HEK293T (cell line): ENCODE measurements around the gene CA10.

Source experiments
- CTBP1 ChIP-seq: fragments of 450-650 bp; IDR thresholded peaks from 2 replicates; pipeline ENCODE4 v1.6.1; 2016; ENCODE audit warnings: borderline replicate concordance
- ELF4 ChIP-seq: fragments of 450-650 bp; IDR thresholded peaks from 2 replicates; pipeline ENCODE4 v1.6.1; 2017; ENCODE audit warnings: antibody characterized with exemption
- FOXA1 ChIP-seq: fragments of 450-650 bp; IDR thresholded peaks from 2 replicates; pipeline ENCODE4 v1.6.1; 2016; ENCODE audit warnings: mild to moderate bottlenecking
- FOXK2 ChIP-seq: fragments of 450-650 bp; IDR thresholded peaks from 2 replicates; pipeline ENCODE4 v1.6.1; 2016; ENCODE audit warnings: mild to moderate bottlenecking
- HDGF ChIP-seq: fragments of 450-650 bp; IDR thresholded peaks from 2 replicates; pipeline ENCODE4 v1.6.1; 2017; ENCODE audit warnings: antibody characterized with exemption, borderline replicate concordance
- SP1 ChIP-seq: fragments of 450-650 bp; IDR thresholded peaks from 2 replicates; pipeline ENCODE4 v1.6.1; 2017
- SUZ12 ChIP-seq: fragments of 450-650 bp; IDR thresholded peaks from 2 replicates; pipeline ENCODE4 v1.6.1; 2016; ENCODE audit warnings: mild to moderate bottlenecking
- ZNF384 ChIP-seq: fragments of 450-650 bp; IDR thresholded peaks from 2 replicates; pipeline ENCODE4 v1.6.1; 2016
- TF ChIP-seq, protein P1 (sequence below): fragments of 450-650 bp; IDR thresholded peaks from 2 replicates; pipeline ENCODE4 v1.6.1; 2016

DNA sequence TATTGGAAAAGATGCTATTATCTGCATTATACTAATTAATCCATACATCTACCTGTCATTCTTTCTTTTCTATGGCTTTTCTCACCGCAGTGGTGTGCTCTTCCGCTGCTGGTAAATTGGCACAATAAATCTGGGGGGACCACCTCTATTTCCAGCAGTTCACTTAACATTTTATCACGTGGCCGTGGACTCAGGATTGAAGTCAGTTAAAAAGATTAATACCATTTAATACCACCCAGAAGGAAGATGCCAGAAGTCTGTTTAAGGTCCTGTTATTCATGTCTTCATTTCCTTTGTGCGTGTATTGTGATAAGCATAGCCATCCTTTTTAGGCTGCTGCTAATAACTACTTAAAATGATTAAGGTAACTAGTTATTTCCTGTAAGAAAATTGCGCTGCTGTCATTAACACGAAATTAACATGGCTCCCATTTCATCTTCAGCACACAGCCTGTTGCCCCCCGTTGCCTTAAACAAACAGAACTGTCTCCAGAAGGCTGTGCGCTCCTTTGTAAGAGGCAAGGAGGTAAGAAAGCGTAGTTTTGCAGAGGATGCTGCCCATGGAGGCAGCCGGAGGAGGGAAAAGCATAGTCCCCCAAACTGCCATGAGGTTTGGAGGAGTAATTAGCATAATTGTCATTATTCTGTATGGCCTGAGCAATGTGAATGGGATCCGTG is 483.8 kb downstream of the CA10 start:
- TF ChIP-seq SUZ12 (no peak), ELF4 (no peak), SP1 (no peak), FOXA1 (no peak), CTBP1 (no peak), ZNF384 (no peak), HDGF (no peak), FOXK2 (no peak)
- TF ChIP-seq, protein P1, sequence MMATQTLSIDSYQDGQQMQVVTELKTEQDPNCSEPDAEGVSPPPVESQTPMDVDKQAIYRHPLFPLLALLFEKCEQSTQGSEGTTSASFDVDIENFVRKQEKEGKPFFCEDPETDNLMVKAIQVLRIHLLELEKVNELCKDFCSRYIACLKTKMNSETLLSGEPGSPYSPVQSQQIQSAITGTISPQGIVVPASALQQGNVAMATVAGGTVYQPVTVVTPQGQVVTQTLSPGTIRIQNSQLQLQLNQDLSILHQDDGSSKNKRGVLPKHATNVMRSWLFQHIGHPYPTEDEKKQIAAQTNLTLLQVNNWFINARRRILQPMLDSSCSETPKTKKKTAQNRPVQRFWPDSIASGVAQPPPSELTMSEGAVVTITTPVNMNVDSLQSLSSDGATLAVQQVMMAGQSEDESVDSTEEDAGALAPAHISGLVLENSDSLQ: no peak
